Measurements from ENCODE around the gene CRIM1. TPM values are rescaled to one million over a fixed set of nuclear protein-coding genes. Genes with fewer than 3 reads are reported as not detected.

CRIM1 gene
- total and polyA plus RNA-seq, 4 donors, result 2.2 to 22.1 (median 9.6) TPM

DNA sequence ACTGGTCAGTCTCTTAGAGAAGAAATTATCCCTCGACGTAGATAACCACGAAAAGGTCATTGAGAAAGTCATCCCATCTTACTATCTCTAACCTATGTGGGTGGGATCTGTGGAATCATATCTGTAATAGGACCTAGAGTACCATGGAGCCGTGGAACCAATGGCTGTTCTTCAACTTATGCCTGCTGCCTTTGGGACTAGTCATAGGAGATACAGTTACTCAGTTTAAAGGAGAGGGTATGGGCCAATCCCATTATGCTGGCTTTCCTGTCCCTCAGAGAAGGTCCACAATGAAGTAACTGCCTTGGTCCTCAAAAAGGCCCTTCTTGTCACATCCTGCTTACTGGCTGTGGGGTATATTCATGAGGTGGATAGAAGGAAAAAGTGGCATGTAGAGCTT, 164.9 kb downstream of the CRIM1 start:
- Histone ChIP-seq H3K4me1 (ENCODE audit: control insufficient read depth in 4 of 4, insufficient read depth in 4 of 4, low read length in 3 of 4) (no peaks in the 10 kb centered on the region), H3K27me3 (ENCODE audit: control insufficient read depth in 4 of 4, insufficient read depth in 4 of 4, low read length in 3 of 4) (no peaks in the 10 kb centered on the region), H3K9me3 (ENCODE audit: control insufficient read depth in 4 of 4, low read length in 3 of 4) (no peaks in the 10 kb centered on the region), H3K36me3 (ENCODE audit: control insufficient read depth in 4 of 4, insufficient read depth in 3 of 4, low read depth in 1 of 4, low read length in 3 of 4) (peaks cover 0 to 2% (median 0%) of the 10 kb centered on the region in 4 donors), H3K9ac (ENCODE audit: low read depth in 1 of 2, low read length in 2 of 2) (no peak overlapping the region), H3K27ac (ENCODE audit: low read depth in 1 of 2, low read length in 2 of 2) (no peak overlapping the region), H3K4me3 (ENCODE audit: low read depth in 1 of 3, low read length in 3 of 3) (no peak overlapping the region)
- 91% methylated on average over 4 of the region's 4 CpGs for WGBS
- DNase-seq (ENCODE audit: low spot score), result no peak
- TF ChIP-seq YY1 (IDR thresholded peaks at IDR 0.05), result no peak
- TF ChIP-seq, protein P1, sequence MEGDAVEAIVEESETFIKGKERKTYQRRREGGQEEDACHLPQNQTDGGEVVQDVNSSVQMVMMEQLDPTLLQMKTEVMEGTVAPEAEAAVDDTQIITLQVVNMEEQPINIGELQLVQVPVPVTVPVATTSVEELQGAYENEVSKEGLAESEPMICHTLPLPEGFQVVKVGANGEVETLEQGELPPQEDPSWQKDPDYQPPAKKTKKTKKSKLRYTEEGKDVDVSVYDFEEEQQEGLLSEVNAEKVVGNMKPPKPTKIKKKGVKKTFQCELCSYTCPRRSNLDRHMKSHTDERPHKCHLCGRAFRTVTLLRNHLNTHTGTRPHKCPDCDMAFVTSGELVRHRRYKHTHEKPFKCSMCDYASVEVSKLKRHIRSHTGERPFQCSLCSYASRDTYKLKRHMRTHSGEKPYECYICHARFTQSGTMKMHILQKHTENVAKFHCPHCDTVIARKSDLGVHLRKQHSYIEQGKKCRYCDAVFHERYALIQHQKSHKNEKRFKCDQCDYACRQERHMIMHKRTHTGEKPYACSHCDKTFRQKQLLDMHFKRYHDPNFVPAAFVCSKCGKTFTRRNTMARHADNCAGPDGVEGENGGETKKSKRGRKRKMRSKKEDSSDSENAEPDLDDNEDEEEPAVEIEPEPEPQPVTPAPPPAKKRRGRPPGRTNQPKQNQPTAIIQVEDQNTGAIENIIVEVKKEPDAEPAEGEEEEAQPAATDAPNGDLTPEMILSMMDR (IDR thresholded peaks at IDR 0.05; ENCODE audit: low read depth, low read length, missing input control), result no peak
- TF ChIP-seq FOXA2 (IDR thresholded peaks at IDR 0.05), result no peak
- no peak for TF ChIP-seq JUND (IDR thresholded peaks at IDR 0.05)
- TF ChIP-seq EGR1 (IDR thresholded peaks at IDR 0.05; ENCODE audit: low read depth in 2 of 2), result no peak
- no peak for TF ChIP-seq NR2F2 (IDR thresholded peaks at IDR 0.05)
- TF ChIP-seq HNF4G (IDR thresholded peaks at IDR 0.05), result no peak

DNA sequence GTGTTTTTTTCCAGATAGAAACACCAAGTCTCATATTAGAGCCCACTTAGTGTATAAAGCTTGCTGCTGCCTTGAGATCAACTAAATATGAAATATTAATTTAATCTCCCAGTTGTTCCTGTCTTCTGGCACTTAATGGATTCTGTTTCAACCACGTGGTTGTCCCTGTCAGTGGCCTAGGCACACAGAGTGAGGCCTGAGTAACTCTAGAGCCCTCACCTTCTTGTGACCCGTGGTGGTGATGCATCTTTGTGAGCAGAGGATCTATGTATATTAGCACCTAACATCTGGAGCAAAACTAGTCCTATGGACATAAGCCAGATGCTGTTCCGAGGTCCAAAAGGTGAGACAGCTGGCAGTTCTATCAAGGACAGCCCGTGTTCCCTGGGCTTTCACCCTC, 167.6 kb downstream of the CRIM1 start:
- TF ChIP-seq, protein P2, sequence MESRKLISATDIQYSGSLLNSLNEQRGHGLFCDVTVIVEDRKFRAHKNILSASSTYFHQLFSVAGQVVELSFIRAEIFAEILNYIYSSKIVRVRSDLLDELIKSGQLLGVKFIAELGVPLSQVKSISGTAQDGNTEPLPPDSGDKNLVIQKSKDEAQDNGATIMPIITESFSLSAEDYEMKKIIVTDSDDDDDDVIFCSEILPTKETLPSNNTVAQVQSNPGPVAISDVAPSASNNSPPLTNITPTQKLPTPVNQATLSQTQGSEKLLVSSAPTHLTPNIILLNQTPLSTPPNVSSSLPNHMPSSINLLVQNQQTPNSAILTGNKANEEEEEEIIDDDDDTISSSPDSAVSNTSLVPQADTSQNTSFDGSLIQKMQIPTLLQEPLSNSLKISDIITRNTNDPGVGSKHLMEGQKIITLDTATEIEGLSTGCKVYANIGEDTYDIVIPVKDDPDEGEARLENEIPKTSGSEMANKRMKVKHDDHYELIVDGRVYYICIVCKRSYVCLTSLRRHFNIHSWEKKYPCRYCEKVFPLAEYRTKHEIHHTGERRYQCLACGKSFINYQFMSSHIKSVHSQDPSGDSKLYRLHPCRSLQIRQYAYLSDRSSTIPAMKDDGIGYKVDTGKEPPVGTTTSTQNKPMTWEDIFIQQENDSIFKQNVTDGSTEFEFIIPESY (IDR thresholded peaks at IDR 0.05), result no peak
- TF ChIP-seq SP1 (IDR thresholded peaks at IDR 0.05), result no peak
- no peak for TF ChIP-seq RAD21 (IDR thresholded peaks at IDR 0.05)
- no peak for TF ChIP-seq JUND (IDR thresholded peaks at IDR 0.05)
- TF ChIP-seq, protein P3, sequence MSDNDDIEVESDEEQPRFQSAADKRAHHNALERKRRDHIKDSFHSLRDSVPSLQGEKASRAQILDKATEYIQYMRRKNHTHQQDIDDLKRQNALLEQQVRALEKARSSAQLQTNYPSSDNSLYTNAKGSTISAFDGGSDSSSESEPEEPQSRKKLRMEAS (IDR thresholded peaks at IDR 0.05), result no peak
- no peak for TF ChIP-seq FOXA1 (IDR thresholded peaks at IDR 0.05)
- TF ChIP-seq FOXA2 (IDR thresholded peaks at IDR 0.05), result no peak
- no peak for TF ChIP-seq NR2F2 (IDR thresholded peaks at IDR 0.05)
- no peak for TF ChIP-seq YY1 (IDR thresholded peaks at IDR 0.05)
- TF ChIP-seq RXRA (IDR thresholded peaks at IDR 0.05), result no peak
- no peak for TF ChIP-seq EGR1 (IDR thresholded peaks at IDR 0.05; ENCODE audit: low read depth in 2 of 2)
- TF ChIP-seq, protein P1 (IDR thresholded peaks at IDR 0.05; ENCODE audit: low read depth, low read length, missing input control), result no peak
- TF ChIP-seq HNF4A (conservative IDR thresholded peaks at IDR 0.05), result no peak
- no peak for TF ChIP-seq TAF1 (conservative IDR thresholded peaks at IDR 0.05)
- TF ChIP-seq, protein P4, sequence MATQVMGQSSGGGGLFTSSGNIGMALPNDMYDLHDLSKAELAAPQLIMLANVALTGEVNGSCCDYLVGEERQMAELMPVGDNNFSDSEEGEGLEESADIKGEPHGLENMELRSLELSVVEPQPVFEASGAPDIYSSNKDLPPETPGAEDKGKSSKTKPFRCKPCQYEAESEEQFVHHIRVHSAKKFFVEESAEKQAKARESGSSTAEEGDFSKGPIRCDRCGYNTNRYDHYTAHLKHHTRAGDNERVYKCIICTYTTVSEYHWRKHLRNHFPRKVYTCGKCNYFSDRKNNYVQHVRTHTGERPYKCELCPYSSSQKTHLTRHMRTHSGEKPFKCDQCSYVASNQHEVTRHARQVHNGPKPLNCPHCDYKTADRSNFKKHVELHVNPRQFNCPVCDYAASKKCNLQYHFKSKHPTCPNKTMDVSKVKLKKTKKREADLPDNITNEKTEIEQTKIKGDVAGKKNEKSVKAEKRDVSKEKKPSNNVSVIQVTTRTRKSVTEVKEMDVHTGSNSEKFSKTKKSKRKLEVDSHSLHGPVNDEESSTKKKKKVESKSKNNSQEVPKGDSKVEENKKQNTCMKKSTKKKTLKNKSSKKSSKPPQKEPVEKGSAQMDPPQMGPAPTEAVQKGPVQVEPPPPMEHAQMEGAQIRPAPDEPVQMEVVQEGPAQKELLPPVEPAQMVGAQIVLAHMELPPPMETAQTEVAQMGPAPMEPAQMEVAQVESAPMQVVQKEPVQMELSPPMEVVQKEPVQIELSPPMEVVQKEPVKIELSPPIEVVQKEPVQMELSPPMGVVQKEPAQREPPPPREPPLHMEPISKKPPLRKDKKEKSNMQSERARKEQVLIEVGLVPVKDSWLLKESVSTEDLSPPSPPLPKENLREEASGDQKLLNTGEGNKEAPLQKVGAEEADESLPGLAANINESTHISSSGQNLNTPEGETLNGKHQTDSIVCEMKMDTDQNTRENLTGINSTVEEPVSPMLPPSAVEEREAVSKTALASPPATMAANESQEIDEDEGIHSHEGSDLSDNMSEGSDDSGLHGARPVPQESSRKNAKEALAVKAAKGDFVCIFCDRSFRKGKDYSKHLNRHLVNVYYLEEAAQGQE (IDR thresholded peaks at IDR 0.05), result no peak
- TF ChIP-seq GABPA (IDR thresholded peaks at IDR 0.05 in 1 of 2, conservative IDR thresholded peaks at IDR 0.05 in 1 of 2), result no peak
- TF ChIP-seq, protein P5, sequence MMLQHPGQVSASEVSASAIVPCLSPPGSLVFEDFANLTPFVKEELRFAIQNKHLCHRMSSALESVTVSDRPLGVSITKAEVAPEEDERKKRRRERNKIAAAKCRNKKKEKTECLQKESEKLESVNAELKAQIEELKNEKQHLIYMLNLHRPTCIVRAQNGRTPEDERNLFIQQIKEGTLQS (IDR thresholded peaks at IDR 0.05), result no peak
- TF ChIP-seq HNF4G (IDR thresholded peaks at IDR 0.05), result no peak
- Histone ChIP-seq H3K36me3 (ENCODE audit: control insufficient read depth in 4 of 4, insufficient read depth in 3 of 4, low read depth in 1 of 4, low read length in 3 of 4) (peaks cover 0 to 2% (median under 1%) of the 10 kb centered on the region in 4 donors), H3K9me3 (ENCODE audit: control insufficient read depth in 4 of 4, low read length in 3 of 4) (no peaks in the 10 kb centered on the region)

More for the DNA sequence above, 167.6 kb downstream of the CRIM1 start:
- H3K4me1 ChIP-seq (ENCODE audit: control insufficient read depth in 4 of 4, insufficient read depth in 4 of 4, low read length in 3 of 4), result no peaks in the 10 kb centered on the region
- DNase-seq (ENCODE audit: low spot score), result no peak
- H3K27me3 ChIP-seq (ENCODE audit: control insufficient read depth in 4 of 4, insufficient read depth in 4 of 4, low read length in 3 of 4), result no peaks in the 10 kb centered on the region
- no peak overlapping the region for H3K27ac ChIP-seq (ENCODE audit: low read depth in 1 of 2, low read length in 2 of 2)
- no peak overlapping the region for H3K4me3 ChIP-seq (ENCODE audit: low read depth in 1 of 3, low read length in 3 of 3)
- 76% methylated on average over 4 of the region's 4 CpGs for WGBS
- H3K9ac ChIP-seq (ENCODE audit: low read depth in 1 of 2, low read length in 2 of 2), result no peak overlapping the region
